ENCODE data around the gene LIMS2.

Gene LIMS2

GRCh38 chr2:127615511-127616166, 59.7 kb downstream of the LIMS2 start:
- DNase-seq (ENCODE audit: low read depth): no peak
- TF ChIP-seq CTCF (IDR thresholded peaks at IDR 0.05; ENCODE audit: low read depth, low read length) (no peak), MYC (IDR thresholded peaks at IDR 0.05; ENCODE audit: low read depth, low read length) (no peak), POLR2A (IDR thresholded peaks at IDR 0.05; ENCODE audit: extremely low read depth, insufficient read length) (no peak), MAX (IDR thresholded peaks at IDR 0.05; ENCODE audit: low read depth, low read length) (no peak)
- H3K4me3 ChIP-seq (ENCODE audit: low read depth, low read length): no peak overlapping the region

- no peak overlapping the region for H3K4me3 ChIP-seq (ENCODE audit: low read depth, low read length)
- no peak for TF ChIP-seq MAX (IDR thresholded peaks at IDR 0.05; ENCODE audit: low read depth, low read length)
- TF ChIP-seq CTCF (IDR thresholded peaks at IDR 0.05; ENCODE audit: low read depth, low read length): no peak
- no peak for TF ChIP-seq MYC (IDR thresholded peaks at IDR 0.05; ENCODE audit: low read depth, low read length)
- TF ChIP-seq POLR2A (IDR thresholded peaks at IDR 0.05; ENCODE audit: extremely low read depth, insufficient read length): no peak
- DNase-seq (ENCODE audit: low read depth): no peak
These were observed 60.6 kb downstream of the LIMS2 start for GRCh38 chr2:127614731-127615130.

- no peak for DNase-seq (ENCODE audit: low read depth)
- no peak overlapping the region for H3K4me3 ChIP-seq (ENCODE audit: low read depth, low read length)
- TF ChIP-seq POLR2A (IDR thresholded peaks at IDR 0.05; ENCODE audit: extremely low read depth, insufficient read length) (no peak), MYC (IDR thresholded peaks at IDR 0.05; ENCODE audit: low read depth, low read length) (no peak), CTCF (IDR thresholded peaks at IDR 0.05; ENCODE audit: low read depth, low read length) (no peak), MAX (IDR thresholded peaks at IDR 0.05; ENCODE audit: low read depth, low read length) (no peak)
These were observed 61.1 kb downstream of the LIMS2 start for GRCh38 chr2:127614246-127614645.

- TF ChIP-seq POLR2A (IDR thresholded peaks at IDR 0.05; ENCODE audit: extremely low read depth, insufficient read length) (no peak), MAX (IDR thresholded peaks at IDR 0.05; ENCODE audit: low read depth, low read length) (no peak), MYC (IDR thresholded peaks at IDR 0.05; ENCODE audit: low read depth, low read length) (no peak), CTCF (IDR thresholded peaks at IDR 0.05; ENCODE audit: low read depth, low read length) (no peak)
- no peak for DNase-seq (ENCODE audit: low read depth)
- H3K4me3 ChIP-seq (ENCODE audit: low read depth, low read length): no peak overlapping the region
These were observed 63.1 kb downstream of the LIMS2 start for GRCh38 chr2:127612111-127612822.

GRCh38 chr2:127611076-127611925, 64.0 kb downstream of the LIMS2 start:
- no peak for DNase-seq (ENCODE audit: low read depth)
- TF ChIP-seq MAX (IDR thresholded peaks at IDR 0.05; ENCODE audit: low read depth, low read length): no peak
- TF ChIP-seq CTCF (IDR thresholded peaks at IDR 0.05; ENCODE audit: low read depth, low read length): no peak
- no peak for TF ChIP-seq MYC (IDR thresholded peaks at IDR 0.05; ENCODE audit: low read depth, low read length)
- TF ChIP-seq POLR2A (IDR thresholded peaks at IDR 0.05; ENCODE audit: extremely low read depth, insufficient read length): no peak

More at GRCh38 chr2:127611076-127611925, 64.0 kb downstream of the LIMS2 start:
- H3K4me3 ChIP-seq (ENCODE audit: low read depth, low read length): no peak overlapping the region

Measured in NB4 (cell line).